BLaER1 (cell line): ENCODE results near the gene TRMO.

Experiments used
- H3K27ac ChIP-seq: shearing (Covaris generic); formaldehyde crosslinking; 2 replicates; pipeline ENCODE4 v1.8.1; 2022
- H3K27me3 ChIP-seq: shearing (Covaris generic); formaldehyde crosslinking; 2 replicates; pipeline ENCODE4 v1.8.1; 2022
- H3K36me3 ChIP-seq: shearing (Covaris generic); formaldehyde crosslinking; 2 replicates; pipeline ENCODE4 v1.8.1; 2022
- H3K4me1 ChIP-seq: shearing (Covaris generic); formaldehyde crosslinking; 2 replicates; pipeline ENCODE4 v1.8.1; 2022
- H3K4me2 ChIP-seq: shearing (Covaris generic); formaldehyde crosslinking; 2 replicates; pipeline ENCODE4 v1.8.1; 2022
- H3K4me3 ChIP-seq: shearing (Covaris generic); formaldehyde crosslinking; 2 replicates; pipeline ENCODE4 v1.8.1; 2022
- H3K9ac ChIP-seq: shearing (Covaris generic); formaldehyde crosslinking; 2 replicates; pipeline ENCODE4 v1.8.1; 2022
- H3K9me3 ChIP-seq: shearing (Covaris generic); formaldehyde crosslinking; 2 replicates; pipeline ENCODE4 v1.8.1; 2022
- H4K20me1 ChIP-seq: shearing (Covaris generic); formaldehyde crosslinking; 2 replicates; pipeline ENCODE4 v1.8.1; 2022
- Cebpa-rat ChIP-seq: shearing (Covaris generic); IDR thresholded peaks from 2 replicates; pipeline ENCODE4 v1.8.1; 2022

TRMO gene

GRCh38 chr9:97864396-97864795 lies 57.9 kb downstream of the TRMO start:
- TF ChIP-seq Cebpa-rat, result no peak
- no peaks in the 10 kb centered on the region for H3K4me1 ChIP-seq
- no peak overlapping the region for H3K4me2 ChIP-seq
- no peak overlapping the region for H3K4me3 ChIP-seq
- H3K27ac ChIP-seq, result no peak overlapping the region
- peaks cover 10% of the 10 kb centered on the region for H3K27me3 ChIP-seq
- no peaks in the 10 kb centered on the region for H4K20me1 ChIP-seq
- no peak overlapping the region for H3K9ac ChIP-seq
- H3K36me3 ChIP-seq, result no peaks in the 10 kb centered on the region
- H3K9me3 ChIP-seq, result peaks cover 12% of the 10 kb centered on the region

GRCh38 chr9:97863314-97863713 lies 59.0 kb downstream of the TRMO start:
- H3K4me3 ChIP-seq, result no peak overlapping the region
- H3K27me3 ChIP-seq, result peaks cover 20% of the 10 kb centered on the region
- no peaks in the 10 kb centered on the region for H4K20me1 ChIP-seq
- H3K4me1 ChIP-seq, result no peaks in the 10 kb centered on the region
- no peak for TF ChIP-seq Cebpa-rat
- H3K36me3 ChIP-seq, result no peaks in the 10 kb centered on the region
- H3K4me2 ChIP-seq, result no peak overlapping the region
- H3K9ac ChIP-seq, result no peak overlapping the region
- H3K27ac ChIP-seq, result no peak overlapping the region
- H3K9me3 ChIP-seq, result peaks cover 12% of the 10 kb centered on the region

- Histone ChIP-seq H3K27me3 (peaks cover 42% of the 10 kb centered on the region), H3K36me3 (no peaks in the 10 kb centered on the region), H3K4me2 (no peak overlapping the region), H3K4me3 (no peak overlapping the region), H4K20me1 (no peaks in the 10 kb centered on the region), H3K4me1 (no peaks in the 10 kb centered on the region), H3K27ac (no peak overlapping the region), H3K9me3 (peaks cover 20% of the 10 kb centered on the region), H3K9ac (no peak overlapping the region)
- no peak for TF ChIP-seq Cebpa-rat
Measured at GRCh38 chr9:97861148-97861475, 61.2 kb downstream of the TRMO start.

GRCh38 chr9:97860451-97861147 lies 61.7 kb downstream of the TRMO start:
- H3K9ac ChIP-seq, result no peak overlapping the region
- H4K20me1 ChIP-seq, result no peaks in the 10 kb centered on the region
- H3K27me3 ChIP-seq, result peaks cover 48% of the 10 kb centered on the region
- TF ChIP-seq Cebpa-rat, result no peak
- no peaks in the 10 kb centered on the region for H3K4me1 ChIP-seq
- peaks cover 19% of the 10 kb centered on the region for H3K9me3 ChIP-seq
- H3K4me3 ChIP-seq, result no peak overlapping the region
- no peaks in the 10 kb centered on the region for H3K36me3 ChIP-seq
- no peak overlapping the region for H3K27ac ChIP-seq
- no peak overlapping the region for H3K4me2 ChIP-seq

GRCh38 chr9:97859346-97859745 lies 63.0 kb downstream of the TRMO start:
- H3K4me1 ChIP-seq, result no peaks in the 10 kb centered on the region
- 0 out of 2 replicates have a peak, but pooled peaks cover 4% of the 10 kb centered on the region for H3K36me3 ChIP-seq
- peaks cover 60% of the 10 kb centered on the region for H3K27me3 ChIP-seq
- H3K4me3 ChIP-seq, result no peak overlapping the region
- H3K9me3 ChIP-seq, result peaks cover 28% of the 10 kb centered on the region
- no peak for TF ChIP-seq Cebpa-rat
- no peak overlapping the region for H3K27ac ChIP-seq
- H3K4me2 ChIP-seq, result no peak overlapping the region
- H4K20me1 ChIP-seq, result no peaks in the 10 kb centered on the region
- H3K9ac ChIP-seq, result no peak overlapping the region

- Histone ChIP-seq H4K20me1 (no peaks in the 10 kb centered on the region), H3K4me1 (no peaks in the 10 kb centered on the region), H3K36me3 (0 out of 2 replicates have a peak, but pooled peaks cover 4% of the 10 kb centered on the region), H3K9me3 (peaks cover 34% of the 10 kb centered on the region), H3K27me3 (peaks cover 65% of the 10 kb centered on the region), H3K27ac (no peak overlapping the region), H3K4me2 (no peak overlapping the region), H3K9ac (no peak overlapping the region), H3K4me3 (no peak overlapping the region)
- no peak for TF ChIP-seq Cebpa-rat
Measured at GRCh38 chr9:97858826-97859225, 63.5 kb downstream of the TRMO start.

- Histone ChIP-seq H3K9me3 (peaks cover 38% of the 10 kb centered on the region), H3K36me3 (0 out of 2 replicates have a peak, but pooled peaks cover 4% of the 10 kb centered on the region), H3K9ac (no peak overlapping the region), H3K4me2 (no peak overlapping the region), H3K27me3 (peaks cover 70% of the 10 kb centered on the region), H3K27ac (no peak overlapping the region), H3K4me3 (no peak overlapping the region), H4K20me1 (no peaks in the 10 kb centered on the region), H3K4me1 (no peaks in the 10 kb centered on the region)
- TF ChIP-seq Cebpa-rat, result no peak
Measured at GRCh38 chr9:97858393-97858713, 63.9 kb downstream of the TRMO start.

GRCh38 chr9:97857606-97858392 lies 64.5 kb downstream of the TRMO start:
- Histone ChIP-seq H3K27me3 (peaks cover 76% of the 10 kb centered on the region), H4K20me1 (no peaks in the 10 kb centered on the region), H3K4me2 (no peak overlapping the region), H3K36me3 (0 out of 2 replicates have a peak, but pooled peaks cover 4% of the 10 kb centered on the region), H3K27ac (no peak overlapping the region), H3K4me3 (no peak overlapping the region), H3K9me3 (peaks cover 44% of the 10 kb centered on the region), H3K9ac (no peak overlapping the region), H3K4me1 (no peaks in the 10 kb centered on the region)
- no peak for TF ChIP-seq Cebpa-rat

GRCh38 chr9:97856857-97857605 lies 65.3 kb downstream of the TRMO start:
- Histone ChIP-seq H3K4me2 (no peak overlapping the region), H3K4me1 (no peaks in the 10 kb centered on the region), H3K27me3 (peaks cover 83% of the 10 kb centered on the region), H3K36me3 (0 out of 2 replicates have a peak, but pooled peaks cover 4% of the 10 kb centered on the region), H3K27ac (no peak overlapping the region), H3K9ac (no peak overlapping the region), H4K20me1 (no peaks in the 10 kb centered on the region), H3K4me3 (no peak overlapping the region), H3K9me3 (peaks cover 52% of the 10 kb centered on the region)
- TF ChIP-seq Cebpa-rat, result no peak

- H4K20me1 ChIP-seq, result no peaks in the 10 kb centered on the region
Measured at GRCh38 chr9:97855899-97856298, 66.4 kb downstream of the TRMO start.

More at GRCh38 chr9:97855899-97856298, 66.4 kb downstream of the TRMO start:
- TF ChIP-seq Cebpa-rat, result no peak
- no peak overlapping the region for H3K4me3 ChIP-seq
- peaks cover 94% of the 10 kb centered on the region for H3K27me3 ChIP-seq
- H3K4me1 ChIP-seq, result no peaks in the 10 kb centered on the region
- H3K9ac ChIP-seq, result no peak overlapping the region
- no peak overlapping the region for H3K27ac ChIP-seq
- no peak overlapping the region for H3K4me2 ChIP-seq
- H3K36me3 ChIP-seq, result 0 out of 2 replicates have a peak, but pooled peaks cover 4% of the 10 kb centered on the region
- peaks cover 60% of the 10 kb centered on the region for H3K9me3 ChIP-seq
